ENCODE results near the gene VPS37C.
"Not testable (repeated sequence)": the region's sequence is repeated elsewhere in the genome, so short reads cannot be mapped to it uniquely, and the experiment has no call there.

The VPS37C gene
- total RNA-seq: 5.8 to 7.4 reads per million in 2 donors

DNA sequence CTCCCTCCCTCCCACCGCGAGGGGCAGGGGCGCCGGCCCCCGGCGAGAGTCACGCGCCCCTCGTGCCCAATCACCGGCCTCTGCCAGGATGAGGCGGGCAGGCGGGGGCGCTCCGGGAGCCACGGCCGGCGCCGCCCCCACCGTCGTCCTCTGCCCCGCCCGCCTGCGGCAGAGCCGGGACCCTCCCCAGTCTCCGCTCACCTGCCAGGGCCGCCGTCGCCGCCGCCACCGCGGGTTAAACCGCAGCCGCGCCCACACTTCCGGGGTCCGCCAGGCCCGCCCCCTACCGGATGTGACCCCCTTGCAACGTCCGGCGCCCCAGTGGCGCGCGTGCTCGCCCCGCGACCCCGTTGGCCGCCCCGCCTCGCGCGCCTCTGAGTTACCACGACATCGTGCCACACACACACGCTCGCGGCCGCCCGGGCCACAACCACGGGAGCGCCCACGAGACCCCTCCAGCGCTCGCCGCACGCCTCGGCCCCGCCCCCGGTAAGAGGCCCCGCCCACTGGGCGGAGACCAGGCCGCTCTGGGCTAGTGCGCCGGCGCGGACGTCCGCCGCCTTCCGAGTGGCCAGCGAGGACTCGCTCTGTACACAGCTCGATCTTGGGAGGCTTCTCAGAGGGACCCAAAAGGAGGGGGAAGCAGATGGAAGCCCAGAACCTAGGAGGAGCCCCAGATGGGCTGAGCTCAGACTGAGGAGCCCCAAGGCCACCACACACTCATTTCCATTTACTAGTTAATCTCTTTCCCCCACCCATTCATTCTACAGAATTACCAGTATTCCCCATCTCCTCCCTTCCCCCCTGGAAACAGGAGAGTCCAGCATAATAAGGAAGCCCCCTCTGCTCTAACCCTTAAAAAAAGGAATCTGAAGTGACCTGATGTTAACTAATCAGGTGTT lies at the start of gene VPS37C:
Gene VPS37C, minus strand, starts transcription at position 237 of the 902 bp plus-strand sequence. CDS start 22,597 bp downstream, outside the sequence.
- peak; percentile 96 for DNase-seq

DNA sequence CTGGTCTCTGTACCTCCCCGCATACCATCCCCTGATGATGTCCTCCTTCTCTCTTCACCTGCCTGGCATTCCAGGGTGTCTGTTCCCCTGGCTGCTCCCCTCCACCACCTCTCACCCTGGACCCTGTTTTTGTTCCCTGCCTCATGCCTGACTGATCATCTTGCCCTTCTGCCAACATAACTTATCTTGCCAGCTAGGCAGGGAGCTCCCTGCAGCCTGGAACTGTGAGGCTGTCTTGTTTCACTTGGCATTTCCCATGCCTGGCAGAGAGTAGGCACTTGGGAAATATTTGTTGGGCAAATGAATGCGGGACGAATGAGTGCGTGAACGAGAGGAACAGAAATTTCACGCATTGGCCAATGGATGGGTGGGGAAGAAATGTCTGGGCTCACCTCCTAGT lies 49.4 kb upstream of the VPS37C start:
- not testable (repeated sequence) for DNase-seq

- DNase-seq: not testable (repeated sequence)
Measured at GRCh38 chr11:61207636-61208310, 46.5 kb upstream of the VPS37C start.

- DNase-seq: not testable (repeated sequence)
Measured at GRCh38 chr11:61204502-61205059, 43.4 kb upstream of the VPS37C start.

DNA sequence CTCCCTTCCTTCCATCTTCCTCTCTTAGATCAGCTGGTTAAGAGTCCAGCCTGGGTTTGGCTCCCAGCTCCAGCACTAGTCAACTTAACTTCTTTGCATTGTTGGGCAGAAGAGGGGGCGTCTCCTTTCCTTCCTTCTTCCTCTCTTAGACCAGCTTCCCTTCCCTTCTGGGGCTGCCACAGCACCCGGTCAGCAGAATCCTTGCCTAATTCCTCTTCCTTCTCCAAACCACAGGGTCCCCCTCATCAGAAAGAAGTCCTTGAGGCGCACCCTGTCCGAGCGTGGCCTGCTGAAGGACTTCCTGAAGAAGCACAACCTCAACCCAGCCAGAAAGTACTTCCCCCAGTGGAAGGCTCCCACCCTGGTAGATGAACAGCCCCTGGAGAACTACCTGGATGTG lies 42.6 kb upstream of the VPS37C start:
- DNase-seq: not testable (repeated sequence)

GRCh38 chr11:61202950-61203746 lies 41.9 kb upstream of the VPS37C start, which contains the start of gene PGA3:
PGA3 (plus strand) TSS chr11:61203515; CDS start chr11:61203565, 50 bp downstream.
- DNase-seq: not testable (repeated sequence)

DNA sequence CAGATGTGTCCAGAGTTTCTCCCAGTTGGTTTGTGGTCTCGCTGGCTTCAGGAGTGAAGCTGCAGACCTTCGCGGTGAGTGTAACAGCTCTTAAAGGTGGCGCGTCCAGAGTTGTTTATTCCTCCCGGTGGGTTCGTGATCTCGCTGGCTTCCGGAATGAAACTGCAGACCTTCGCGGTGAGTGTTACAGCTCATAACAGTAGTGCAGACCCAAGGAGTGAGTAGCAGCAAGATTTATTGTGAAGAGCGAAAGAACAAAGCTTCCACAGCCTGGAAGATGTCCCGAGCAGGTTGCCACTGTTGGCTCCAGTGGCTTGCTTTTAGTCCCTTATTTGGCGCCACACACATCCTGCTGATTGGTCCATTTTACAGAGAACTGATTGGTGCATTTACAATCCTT lies 40.2 kb upstream of the VPS37C start:
- DNase-seq: no peak

- DNase-seq: no peak
Measured at GRCh38 chr11:61198948-61199523, 37.8 kb upstream of the VPS37C start.

GRCh38 chr11:61198361-61198760 lies 37.1 kb upstream of the VPS37C start:
- DNase-seq: no peak

DNA sequence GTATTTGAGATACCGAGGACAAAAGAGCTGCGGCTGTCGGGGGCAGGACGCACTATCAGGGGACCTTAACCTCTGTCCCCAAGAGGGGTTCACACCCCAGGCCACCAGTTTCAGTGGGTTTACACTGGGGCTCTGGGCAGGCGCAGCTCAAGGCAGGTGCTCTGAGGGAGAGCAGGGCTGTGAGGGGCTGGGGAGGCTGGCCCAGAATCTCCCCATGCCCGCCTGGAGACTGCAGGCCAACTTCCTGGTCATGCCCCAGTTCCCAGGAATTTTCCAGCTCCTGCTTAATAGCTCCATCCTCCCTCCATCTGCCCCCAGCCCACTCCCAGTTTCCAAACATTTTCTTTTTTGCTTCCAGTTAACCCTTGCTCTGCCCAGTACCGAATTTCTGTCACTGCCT lies 34.5 kb upstream of the VPS37C start:
- DNase-seq: no peak

- no peak for DNase-seq
Measured at GRCh38 chr11:61194981-61195695, 33.9 kb upstream of the VPS37C start.

DNA sequence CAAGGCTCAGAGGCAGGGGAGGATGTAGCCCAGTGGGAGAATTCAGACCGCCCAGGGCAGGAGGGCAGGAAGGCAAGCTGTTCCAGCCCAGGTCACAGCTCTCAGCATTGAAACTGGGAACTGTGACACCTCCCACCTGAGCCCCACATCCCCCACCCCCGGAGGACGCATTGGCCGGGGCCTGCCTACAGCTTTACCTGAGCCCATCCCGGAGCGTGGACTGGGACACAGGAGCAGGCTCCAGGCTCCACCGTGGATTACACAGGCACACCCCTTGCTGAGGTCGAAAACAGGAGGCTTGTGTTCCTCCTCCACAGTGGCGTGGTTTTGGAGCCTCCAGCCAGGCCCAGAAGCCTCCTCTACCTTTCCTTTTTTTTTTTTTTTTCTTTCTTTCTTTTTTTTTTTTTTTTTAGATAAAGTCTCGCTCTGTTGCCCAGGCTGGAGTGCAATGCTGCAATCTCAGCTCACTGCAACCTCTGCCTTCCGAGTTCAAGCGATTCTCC lies 33.0 kb upstream of the VPS37C start:
- DNase-seq: no peak

- DNase-seq: no peak
Measured at GRCh38 chr11:61193596-61193995, 32.4 kb upstream of the VPS37C start.

DNA sequence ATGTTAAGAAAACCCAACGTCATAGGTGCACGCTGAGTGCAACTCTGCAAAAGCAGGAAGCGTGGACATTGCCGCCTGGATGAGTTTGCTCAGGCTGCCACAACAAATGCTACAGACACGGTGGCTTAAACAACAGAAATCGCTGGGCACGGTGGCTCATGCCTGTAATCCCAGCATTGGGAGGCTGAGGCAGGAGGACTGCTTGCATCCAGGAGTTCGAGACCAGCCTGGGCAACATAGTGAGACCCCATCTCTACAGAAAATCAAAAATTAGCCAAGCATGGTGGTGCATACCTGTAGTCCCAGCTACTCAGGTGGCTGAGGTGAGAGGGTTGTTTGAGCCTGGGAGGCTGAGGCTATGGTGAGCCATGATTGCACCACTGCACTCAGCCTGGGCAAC lies 28.7 kb upstream of the VPS37C start:
- DNase-seq: no peak

- no peak for DNase-seq
Measured at GRCh38 chr11:61187505-61188130, 26.4 kb upstream of the VPS37C start.

DNA sequence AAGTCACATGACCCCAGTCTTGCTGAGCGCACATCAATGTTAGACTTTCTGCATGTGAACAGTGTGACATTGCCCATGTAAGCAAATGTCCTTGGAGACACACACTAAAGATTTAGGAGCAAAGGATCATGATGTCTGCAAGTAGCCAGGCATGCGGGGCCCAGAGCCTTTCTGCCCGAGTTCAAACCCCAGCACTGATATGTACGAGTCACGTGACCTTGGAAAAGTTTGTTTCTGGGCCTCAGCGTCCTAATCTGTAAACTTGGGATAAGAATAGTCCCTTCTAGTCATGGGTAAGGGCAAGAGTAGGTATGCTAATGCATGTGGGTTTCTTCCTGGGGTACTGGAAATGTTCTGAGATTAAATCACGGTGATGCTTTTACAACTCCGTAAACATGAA lies 25.3 kb upstream of the VPS37C start:
- no peak for DNase-seq

GRCh38 chr11:61183645-61184044 lies 22.4 kb upstream of the VPS37C start:
- DNase-seq: no peak

DNA sequence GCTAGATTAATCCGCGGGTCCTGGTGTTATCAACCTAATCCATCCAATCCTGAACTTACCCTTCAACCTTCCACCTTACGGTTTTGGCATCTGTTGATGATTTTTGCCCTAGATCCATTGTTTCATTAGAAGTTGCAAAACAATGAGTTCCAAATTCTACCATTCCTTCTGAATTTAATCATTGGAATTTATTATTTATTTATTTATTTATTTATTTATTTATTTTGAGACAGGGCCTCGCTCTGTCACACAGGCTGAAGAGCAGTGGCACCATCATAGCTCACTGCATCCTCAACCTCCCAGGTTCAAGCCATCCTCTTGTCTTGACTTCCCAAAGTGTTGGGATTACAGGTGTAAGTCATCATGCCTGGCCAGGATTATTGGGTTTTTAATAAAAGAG lies 20.3 kb upstream of the VPS37C start:
- DNase-seq: no peak

- DNase-seq: not testable (repeated sequence)
Measured at GRCh38 chr11:61180205-61180604, 19.0 kb upstream of the VPS37C start.

- DNase-seq: no peak
Measured at GRCh38 chr11:61176446-61176845, 15.2 kb upstream of the VPS37C start.

- DNase-seq: no peak
Measured at GRCh38 chr11:61174949-61175348, 13.7 kb upstream of the VPS37C start.

Measured in activated gamma-delta T cell (primary cell).